HG03460 (cell line): ENCODE data around the gene HOXC10.

Experiments
- ATAC-seq: cut with Tn5 transposase; IDR thresholded peaks from one replicate; pipeline ENCODE4 v1.9.1; 2021; ENCODE audit not compliant: unreplicated experiment

Gene HOXC10

DNA sequence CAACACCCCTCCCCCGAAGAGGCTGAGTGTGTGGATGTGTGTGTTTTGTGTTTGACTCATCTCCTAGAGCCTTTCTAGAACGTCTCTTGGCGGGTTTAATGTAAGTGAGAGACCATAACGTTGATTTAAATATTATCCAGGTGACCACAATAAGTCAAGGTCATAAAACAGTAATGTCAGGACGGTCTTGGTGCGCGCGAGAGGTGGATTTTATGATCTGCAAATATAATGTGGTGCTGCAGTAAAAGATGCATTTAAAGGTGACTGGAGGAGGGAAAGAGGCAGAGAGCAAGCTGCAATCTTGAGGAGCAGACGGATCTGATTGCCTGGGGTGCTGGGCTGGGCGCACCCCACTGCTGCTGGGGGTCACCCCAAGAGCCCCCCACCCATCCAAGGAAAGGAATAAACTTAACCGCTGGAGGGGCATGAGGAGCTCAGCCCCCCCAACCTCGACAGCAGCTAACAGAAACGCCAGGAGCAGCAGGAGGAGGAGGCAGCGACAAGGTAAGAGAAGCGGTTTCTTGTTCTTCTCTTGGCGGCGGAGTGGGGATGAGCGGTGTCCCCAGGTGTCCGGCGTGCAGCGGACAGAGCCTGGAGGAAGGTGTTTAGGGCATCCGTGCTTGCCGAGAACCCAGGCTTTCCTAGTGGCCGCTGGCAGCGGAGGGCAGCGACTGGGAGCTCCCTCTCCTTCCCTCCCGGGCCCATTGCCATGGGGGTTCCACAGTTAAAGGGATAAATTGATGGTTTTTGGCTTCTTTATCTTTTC, 5.5 kb downstream of the HOXC10 start:
- ATAC-seq: no peak

DNA sequence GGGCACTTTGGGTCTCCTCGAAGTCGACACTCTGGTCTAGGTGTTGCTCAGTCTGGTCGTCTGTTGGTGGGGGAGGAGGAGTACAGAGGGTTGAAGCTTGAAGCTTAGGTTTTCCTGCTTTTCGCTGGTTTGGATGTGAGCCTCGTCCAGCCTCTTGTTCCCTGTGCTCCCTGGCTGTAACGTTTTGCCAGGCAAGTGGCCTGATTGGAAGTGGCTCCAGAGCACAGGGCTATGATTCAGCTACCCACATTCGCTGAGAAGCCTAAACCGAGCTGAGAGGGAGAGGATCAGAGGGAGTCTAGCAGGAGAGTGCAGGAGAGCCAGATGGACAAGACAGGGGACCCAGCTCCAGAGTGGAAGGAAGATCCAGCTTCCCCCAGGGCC, 6.1 kb downstream of the HOXC10 start:
- ATAC-seq: no peak

DNA sequence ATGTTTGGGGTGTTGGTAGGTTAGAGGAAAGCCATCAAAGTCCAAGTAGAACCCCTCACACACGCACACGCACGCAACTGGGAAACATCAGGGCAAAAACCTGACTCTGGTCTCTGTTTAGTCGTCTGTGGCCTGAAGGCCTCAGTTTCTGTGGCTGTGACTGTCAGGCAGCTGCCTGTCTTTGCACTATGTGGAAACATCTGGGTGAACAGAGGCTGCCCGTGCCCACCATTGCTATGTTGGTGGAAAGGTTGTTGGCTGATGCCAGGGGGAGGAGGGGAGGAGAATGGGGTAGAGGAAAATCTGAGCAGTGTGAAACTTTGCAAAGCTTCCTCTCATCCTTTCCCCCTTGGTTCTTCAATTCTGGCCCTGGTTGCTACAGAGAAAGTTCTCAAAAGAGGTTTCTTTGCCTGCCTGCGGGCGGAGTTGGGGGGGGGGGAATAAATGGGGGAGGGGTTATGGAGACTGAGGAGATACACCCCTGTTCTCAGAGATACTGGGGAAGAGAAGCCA, 7.5 kb downstream of the HOXC10 start:
- ATAC-seq: no peak

DNA sequence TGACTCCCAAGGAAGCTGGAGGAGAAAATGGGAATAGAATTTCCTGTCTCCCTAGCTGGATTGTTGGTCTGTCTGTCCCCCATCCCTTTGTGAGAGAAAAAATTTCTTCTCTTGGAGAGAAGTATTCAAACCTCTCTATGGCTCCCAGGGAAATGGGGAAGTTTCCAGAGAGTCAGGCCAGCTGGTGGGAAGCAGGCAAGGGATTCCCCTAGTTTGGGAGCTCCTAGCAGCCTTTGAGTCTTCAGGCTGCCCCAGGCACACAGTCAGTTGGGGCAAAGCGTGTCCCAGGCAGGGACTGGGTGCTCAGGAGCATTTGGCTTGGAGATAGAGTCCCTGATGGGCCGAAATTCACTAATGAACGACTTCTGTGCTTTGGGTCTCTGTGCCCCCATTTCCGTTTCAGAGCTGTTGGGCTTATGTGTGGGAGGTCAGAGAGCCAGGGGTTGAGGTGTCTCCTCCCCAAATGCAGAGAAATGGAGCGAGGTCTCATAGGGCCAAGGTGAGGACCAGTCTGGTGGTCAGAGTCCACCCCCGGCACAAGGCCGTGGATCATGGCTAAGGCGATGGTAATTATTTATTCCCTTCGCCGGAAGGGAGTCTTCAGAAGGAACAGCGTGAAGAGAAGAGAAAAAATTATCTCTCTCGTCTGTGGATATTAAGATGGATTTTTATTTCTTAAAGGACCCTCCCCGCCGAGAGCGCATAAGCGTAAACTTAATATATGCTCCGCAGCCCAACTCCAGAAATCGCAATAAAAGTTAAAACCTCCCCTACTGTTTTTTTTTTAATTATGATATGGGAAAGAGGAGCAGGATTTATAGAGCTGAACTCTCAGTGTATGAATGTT, 8.4 kb downstream of the HOXC10 start:
- ATAC-seq: no peak

DNA sequence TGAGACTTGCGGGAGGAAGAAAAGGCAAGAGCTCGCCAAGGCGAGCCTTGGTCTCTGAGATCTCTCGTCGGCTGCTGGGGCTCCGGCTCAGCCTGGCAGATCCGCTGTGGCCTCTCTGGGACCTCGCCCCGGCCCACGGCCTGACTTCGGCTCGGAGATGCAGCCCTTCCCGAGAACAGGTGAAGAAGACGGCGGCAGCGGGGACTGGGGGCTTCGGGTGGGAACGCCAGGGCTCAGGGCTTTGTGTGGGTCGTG, 9.0 kb downstream of the HOXC10 start:
- no peak for ATAC-seq

DNA sequence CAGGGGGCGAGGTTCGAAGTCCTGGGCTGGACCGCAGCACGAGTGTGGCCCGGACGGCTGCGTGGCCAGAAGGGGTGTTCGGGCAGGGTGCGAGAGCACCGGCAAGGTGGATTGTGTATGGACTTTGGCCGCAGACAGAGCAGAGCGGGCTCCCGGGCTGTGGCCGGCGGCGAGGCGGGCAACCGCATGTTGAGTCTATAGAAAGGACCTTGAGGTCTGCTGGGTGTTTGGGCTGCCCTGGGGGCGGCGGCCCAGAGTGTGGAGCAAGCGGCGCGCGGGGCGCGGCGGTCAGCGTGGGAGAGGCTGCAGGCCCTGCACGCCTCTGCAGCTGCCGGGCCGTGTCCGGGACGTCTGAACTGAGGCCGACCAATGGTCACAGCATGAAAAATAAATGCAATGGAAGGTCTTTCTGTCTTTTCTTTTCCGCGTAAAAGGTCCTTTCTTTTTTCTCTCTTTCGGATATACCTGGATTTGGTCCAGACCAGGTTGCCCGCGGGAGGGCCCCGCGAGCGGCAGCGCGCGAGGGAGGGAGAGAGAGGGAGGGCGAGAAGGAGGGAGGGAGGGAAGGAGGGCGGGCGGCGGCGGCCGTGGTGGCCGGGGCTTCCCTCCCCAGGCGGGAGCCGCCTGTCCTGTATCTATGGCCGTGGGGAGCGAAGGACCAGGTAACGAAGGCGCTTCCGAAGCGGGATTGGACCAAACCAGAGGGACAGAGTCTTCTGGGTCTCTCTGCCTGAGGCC, 9.5 kb downstream of the HOXC10 start:
- ATAC-seq: no peak

DNA sequence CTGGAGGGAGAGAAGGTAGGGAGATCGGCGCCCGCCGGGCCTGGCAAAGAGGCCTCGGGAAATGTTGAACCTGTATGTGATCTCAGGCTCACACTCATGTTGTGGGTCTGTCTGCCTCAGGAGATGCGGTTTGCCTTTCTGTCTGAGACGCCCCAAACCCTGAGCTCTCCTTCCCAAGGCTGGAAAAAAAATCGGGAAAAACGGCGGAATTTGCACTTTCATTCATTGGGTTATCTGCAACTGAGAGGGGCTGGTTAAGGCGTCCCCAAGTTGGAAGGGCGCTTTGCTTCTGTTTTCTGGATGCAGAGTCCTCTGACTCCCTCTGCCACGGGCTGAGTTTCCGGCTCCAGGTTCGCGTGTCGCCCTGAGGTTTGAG, 10.0 kb downstream of the HOXC10 start:
- no peak for ATAC-seq

DNA sequence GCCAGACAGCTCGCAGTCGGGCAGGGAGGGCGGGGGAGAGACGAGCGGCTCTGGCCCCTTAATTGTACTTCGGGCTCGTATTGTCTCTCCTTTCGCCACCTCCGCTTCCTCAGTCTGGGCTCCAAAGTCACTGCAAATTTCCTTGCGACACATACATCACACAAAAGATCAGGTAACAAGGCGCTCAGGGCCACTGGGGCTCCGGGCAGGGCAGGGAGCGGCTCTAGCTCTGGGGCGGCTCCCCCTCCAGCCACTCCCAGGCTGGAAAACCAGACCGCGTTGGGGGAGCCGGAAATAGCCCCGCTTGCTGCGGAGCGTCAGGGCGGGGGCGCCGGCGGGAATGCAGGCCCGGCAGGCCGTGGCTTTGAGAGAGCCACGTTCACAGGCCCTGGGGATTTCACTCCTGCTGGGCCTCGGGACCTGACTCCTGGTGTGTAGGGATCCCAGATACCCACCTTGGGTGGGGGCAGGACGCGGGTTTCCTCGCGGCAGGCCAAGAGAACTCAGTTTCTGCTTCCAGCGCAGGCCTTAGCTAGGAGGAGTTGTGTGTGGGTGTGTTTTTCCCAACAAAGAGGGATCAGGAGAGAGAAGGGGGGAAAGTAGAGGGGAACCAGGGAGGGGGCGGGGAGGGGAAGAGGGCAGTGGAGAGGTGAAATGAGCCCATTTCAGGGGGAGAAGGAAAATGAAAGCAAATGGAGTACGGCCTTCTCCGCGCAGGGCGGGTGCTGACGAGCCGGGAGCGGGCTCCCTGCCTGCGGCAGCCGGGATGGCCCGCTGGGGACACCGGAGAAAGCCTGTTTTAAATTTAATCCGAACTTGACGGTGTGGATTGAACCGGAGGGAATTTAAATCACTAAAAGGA, 10.7 kb downstream of the HOXC10 start:
- ATAC-seq: no peak

DNA sequence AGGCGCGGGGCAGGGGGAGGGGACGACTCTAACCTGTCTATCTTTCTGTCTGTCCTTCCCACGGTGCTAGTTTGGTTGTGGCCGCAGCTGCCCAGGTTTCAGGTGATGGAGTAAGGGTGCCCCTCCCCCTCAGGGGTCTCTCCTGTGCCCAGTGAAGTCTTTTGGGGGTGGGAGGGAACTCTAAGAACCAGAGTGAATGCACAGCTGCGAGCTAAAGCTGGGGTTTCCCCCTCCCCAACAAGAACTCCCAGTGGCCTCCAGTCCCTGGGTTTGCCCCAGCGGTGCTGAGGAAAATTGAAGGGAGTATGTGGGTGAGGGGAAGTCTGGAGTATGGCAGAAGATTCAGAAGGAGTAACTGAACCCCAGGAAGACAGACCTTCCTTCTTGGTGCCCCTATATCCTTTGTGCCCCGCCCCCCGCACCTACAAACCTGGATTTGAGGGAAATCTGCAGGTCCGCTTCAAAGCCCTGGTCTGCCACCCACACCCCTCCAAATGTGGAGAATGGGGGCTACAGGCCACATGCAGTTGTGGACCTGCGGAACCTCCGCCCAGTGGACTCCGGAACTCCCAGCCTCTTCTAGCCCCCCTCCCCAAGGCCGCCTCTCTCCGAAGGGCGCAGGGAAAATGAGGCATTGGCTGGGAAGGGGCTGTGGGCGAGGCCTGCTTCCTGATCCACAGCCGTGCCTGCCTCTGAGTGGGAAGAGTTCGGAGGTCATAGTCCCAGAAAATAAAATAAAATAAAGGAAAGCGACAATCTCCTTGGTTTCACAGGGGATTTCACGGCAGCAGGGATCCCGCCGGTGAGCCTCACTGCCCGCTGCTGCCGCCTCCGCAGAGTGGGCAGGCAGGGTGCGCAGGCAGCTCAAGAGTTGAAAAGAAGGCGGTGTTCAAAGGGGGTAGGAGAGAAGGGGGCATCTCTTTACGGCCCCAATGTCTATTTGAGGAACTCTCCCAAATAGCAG, 11.6 kb downstream of the HOXC10 start:
- no peak for ATAC-seq

DNA sequence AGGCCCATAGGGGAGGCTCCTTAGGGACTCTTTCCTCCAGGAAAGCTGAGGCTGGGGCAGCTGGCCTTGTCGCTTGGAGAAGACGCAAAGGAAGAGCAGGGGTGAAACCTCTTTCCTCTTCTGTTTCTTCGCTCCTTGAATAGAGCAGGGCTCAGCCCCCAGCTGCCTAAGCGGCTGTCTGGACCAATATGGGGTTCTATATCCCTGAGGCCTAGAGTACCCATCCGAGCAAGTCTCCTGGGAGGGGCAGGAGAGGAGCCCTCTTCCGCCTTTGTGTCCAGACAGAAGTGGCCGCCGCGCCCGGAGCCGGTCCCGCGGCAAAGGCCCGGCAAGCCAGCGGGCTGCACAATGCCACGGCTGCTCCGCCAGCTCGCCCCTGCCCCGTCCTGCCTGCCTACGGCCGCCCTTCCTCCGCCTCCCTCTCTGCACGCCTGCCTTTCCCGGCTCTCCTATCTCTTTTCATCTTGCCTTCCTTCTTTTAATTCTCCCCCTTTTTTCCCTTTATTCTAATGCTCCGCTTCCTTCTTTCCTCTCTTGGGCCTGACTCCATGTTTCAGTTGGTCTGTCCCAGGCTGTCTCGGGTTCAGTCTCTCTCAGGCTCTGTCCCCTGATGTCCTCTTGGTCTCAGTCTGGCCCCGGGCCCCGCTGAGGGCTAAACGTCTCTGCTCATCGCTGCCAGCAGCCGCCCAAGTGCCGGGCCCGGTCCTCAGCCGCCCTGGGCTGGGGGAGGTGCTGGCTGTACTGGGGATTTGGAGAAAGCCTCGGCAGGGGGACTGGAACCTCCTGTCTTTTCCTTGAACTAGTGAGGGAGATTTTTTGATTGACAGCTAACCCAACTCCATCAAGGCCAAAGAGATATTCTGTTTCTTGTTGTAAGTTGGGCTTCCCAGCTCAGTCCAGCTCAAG, 12.5 kb downstream of the HOXC10 start:
- no peak for ATAC-seq

DNA sequence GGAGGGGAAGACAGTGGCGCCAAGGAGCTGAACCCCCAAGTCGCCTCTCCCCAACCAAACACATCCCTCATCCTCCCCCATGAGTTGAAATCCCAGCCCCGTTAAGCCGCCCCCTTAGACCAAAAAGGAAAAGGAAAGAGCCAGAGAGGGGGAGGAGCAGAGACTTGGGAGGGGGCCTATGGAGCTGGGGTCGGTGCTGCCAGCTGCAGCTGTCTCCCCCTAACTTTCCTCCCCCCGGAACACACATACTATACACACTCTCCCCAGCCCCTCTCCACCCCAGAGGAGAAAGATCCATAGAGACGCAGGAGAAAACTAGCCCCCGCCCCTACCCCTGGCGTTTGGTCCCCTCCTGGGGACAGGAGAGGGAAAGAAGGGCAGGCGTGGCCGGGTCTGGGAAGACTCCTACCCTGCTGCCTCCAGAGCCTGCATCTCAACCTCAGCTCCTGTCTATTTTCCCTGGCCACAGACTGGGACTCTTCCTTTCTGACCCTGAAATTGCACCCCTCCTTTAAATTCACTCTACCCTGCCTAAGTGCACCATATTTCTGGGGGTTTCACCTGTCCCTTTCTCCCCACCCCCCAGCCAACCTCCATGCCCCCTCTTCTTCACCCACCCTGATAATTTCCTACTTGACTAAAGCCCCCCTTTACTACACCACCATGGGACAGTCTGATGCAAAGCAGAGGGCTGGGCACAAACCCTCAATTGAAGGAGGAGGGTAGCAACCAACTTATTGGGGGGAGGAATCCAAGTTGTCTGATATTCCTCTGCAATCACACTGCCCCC, 13.4 kb downstream of the HOXC10 start:
- ATAC-seq: no peak

DNA sequence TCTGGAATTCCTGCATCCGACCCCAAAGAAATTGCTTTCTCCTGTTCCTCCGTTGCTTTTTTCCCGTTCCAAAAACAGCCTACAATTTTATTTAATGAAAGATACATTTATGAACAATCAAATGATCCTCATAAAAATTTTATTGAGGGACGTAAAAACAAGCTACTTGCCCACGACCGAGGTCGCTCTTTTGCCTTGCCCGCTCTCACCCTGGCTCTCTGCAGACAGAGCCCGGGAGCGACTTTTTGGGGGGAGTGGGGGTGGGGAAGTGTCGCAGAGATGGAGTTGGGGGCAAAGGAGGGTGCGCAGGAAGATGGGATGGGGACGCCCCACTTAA, 13.9 kb downstream of the HOXC10 start:
- no peak for ATAC-seq

DNA sequence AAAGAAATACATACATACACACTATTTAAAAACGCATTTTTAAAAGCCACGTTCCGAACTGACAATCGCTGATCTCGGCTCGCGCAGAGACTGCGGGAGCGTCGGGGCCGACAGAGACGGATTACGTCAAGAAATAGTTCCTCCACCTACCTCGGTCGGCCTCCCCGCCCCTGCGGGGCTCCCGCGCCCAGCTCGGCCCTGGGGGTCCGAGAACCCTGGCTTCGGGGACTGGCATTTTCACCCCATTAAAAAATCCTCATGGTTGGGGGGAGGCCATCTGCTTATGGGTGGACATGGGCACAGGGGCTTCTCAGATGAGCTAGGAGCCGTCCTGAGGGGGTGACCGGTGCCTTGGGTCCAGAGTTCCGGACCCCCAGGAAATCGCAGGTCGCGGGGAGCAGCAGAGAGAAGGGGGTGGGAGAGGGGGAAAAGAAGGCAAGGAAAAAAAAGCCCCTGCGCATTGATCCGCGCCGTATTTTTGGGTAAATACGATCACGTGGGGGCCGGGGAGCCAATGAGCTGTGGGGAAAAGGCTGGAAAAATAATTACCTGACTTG, 14.7 kb downstream of the HOXC10 start:
- ATAC-seq: no peak

DNA sequence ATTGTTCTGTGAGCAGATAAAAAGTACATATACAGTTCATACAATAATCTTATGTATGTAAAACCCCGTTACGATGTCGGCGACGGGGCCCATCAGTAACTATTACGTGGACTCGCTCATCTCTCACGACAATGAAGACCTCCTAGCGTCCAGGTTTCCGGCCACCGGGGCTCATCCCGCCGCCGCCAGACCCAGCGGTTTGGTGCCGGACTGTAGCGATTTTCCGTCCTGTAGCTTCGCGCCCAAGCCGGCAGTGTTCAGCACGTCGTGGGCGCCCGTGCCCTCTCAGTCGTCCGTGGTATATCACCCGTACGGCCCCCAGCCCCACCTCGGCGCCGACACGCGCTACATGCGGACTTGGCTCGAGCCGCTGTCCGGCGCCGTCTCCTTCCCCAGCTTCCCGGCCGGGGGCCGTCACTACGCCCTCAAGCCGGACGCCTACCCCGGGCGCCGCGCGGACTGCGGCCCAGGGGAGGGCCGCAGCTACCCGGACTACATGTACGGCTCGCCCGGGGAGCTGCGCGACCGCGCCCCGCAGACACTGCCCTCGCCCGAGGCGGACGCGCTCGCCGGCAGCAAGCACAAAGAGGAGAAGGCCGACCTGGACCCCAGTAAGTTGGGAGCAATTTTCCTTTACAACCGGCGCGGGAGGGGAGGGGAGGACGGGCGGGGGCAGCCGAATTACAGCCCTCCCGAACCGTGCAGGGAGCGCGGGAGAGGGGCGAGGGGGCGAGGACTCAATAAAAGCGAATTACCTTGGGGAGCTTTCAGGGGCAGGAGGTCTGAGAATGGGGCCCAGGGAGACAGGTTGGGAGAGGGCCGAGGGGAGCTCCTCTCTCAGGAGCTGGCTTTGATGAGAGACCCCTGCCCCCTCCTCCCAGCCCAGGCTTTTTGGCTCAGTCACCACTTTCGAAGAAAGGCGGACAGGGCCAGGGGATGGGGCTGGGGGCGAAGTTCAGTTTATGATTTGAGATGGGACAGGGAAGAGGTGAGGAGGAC, 15.5 kb downstream of the HOXC10 start, which contains the start of gene HOXC9:
Gene HOXC9 (plus strand): TSS at position 46 of the 999 bp plus-strand sequence. CDS start 28 bp downstream, at position 74.
- no peak for ATAC-seq

DNA sequence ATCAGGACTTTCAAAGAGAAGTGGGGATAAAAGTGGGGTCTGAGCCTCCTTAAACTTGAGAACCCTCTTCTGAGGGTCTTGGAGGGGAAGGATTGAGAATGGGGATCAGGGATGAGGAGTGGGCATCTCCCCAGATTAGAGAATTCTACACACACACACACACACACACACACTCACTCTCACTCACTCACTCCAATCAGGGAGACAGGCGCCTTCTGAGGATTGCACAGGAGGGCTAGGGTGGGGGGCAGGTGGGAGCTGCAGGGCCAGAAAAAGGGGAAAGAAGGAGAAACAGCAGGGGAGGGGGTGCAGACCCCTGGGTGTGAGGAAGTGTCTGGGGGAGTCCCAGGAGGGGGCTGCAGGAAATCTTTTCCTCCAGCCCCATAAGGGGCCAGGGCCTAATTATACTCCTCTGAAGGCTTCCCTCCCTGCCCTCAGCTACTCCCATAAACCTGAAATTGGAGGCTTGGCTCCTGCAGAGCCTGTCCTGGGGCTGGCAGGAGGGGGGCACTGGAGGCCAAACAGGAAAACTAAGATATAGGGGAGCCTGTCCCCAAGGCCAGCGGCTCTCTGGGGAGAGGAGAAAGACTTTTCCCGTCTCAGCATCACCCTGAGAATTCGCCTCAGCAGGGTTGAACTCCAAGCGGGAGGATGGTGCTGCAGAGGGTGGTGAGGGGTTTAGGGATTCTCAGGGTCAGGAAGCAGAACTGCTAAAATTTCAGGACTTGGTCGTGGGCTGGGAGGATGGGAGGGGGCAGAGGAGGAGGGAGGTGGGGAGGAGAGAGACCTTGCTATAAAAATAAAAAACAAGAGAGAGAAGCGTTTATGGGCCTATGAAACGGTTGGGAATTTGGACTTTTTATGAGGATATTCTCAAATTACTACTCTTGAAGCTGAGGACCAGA, 16.6 kb downstream of the HOXC10 start:
- ATAC-seq: no peak
